GM11168 (cell line): ENCODE data around the gene QSOX1.

Experiments used
- in situ Hi-C: fragments of 300-500 bp; cut with MboI; formaldehyde crosslinking; loops from one replicate; pipeline ENCODE4 v1.12.0; 2022; ENCODE audit warnings: low sequenced_read_pairs; ENCODE audit not compliant: unreplicated experiment

Gene QSOX1

GRCh38 chr1:180204231-180204630 is 49.6 kb downstream of the QSOX1 start:
- in situ Hi-C loops = no loop called here

- in situ Hi-C loops = no loop called here
Observed at GRCh38 chr1:180206581-180206980, 51.9 kb downstream of the QSOX1 start.

GRCh38 chr1:180208264-180208663 is 53.6 kb downstream of the QSOX1 start:
- in situ Hi-C loops = no loop called here

- in situ Hi-C loops = no loop called here
Observed at GRCh38 chr1:180210008-180210620, 55.4 kb downstream of the QSOX1 start.

- in situ Hi-C loops = no loop called here
Observed at GRCh38 chr1:180211156-180211859, 56.6 kb downstream of the QSOX1 start.

- in situ Hi-C loops = no loop called here
Observed at GRCh38 chr1:180211860-180212229, 57.2 kb downstream of the QSOX1 start.

- in situ Hi-C loops = no loop called here
Observed at GRCh38 chr1:180213401-180214170, 58.9 kb downstream of the QSOX1 start.

- in situ Hi-C loops = no loop called here
Observed at GRCh38 chr1:180215856-180216625, 61.4 kb downstream of the QSOX1 start.

GRCh38 chr1:180217006-180217405 is 62.3 kb downstream of the QSOX1 start:
- in situ Hi-C loops = no loop called here

GRCh38 chr1:180218806-180219765 is 64.4 kb downstream of the QSOX1 start:
- in situ Hi-C loops = no loop called here

- in situ Hi-C loops = no loop called here
Observed at GRCh38 chr1:180219776-180220175, 65.1 kb downstream of the QSOX1 start.

GRCh38 chr1:180221462-180221861 is 66.8 kb downstream of the QSOX1 start:
- in situ Hi-C loops = no loop called here

- in situ Hi-C loops = no loop called here
Observed at GRCh38 chr1:180224902-180225301, 70.2 kb downstream of the QSOX1 start.

GRCh38 chr1:180225403-180225802 is 70.7 kb downstream of the QSOX1 start:
- in situ Hi-C loops = no loop called here

GRCh38 chr1:180227861-180228647 is 73.4 kb downstream of the QSOX1 start:
- in situ Hi-C loops = no loop called here

- in situ Hi-C loops = no loop called here
Observed at GRCh38 chr1:180228648-180229482, 74.2 kb downstream of the QSOX1 start.

- in situ Hi-C loops = no loop called here
Observed at GRCh38 chr1:180229483-180230415, 75.1 kb downstream of the QSOX1 start, which contains the start of gene LHX4. Gene LHX4, plus strand, starts transcription at chr1:180230264. Its CDS starts 266 bp downstream, at chr1:180230530.
